GF-D8 (cell line): ENCODE measurements around the gene CAPRIN2.

ENCODE experiments used
- DNase-seq: peaks from one replicate; lab custom pipeline; 2025; lab: John Stamatoyannopoulos, UW

CAPRIN2 gene

DNA sequence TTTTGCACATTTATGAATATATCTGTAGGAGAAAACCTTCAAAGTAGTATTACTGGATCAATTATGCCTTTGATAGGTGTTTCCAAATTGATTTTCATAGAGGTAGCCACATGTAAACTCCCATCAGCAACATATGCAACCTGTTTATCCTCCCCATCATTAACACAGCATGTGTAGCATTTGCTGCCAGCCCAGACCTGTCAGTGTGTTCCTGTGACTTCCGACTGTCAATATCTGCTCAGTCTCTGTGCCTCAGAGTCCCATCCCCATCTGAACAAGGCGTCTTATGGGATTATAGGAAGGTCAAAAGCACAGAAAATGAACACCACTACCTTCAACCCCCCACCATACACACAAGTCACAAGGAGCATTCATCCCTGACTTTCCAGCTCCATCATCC is 9.5 kb upstream of the CAPRIN2 start:
- no peak for DNase-seq

GRCh38 chr12:30763053-30763452 is 8.3 kb upstream of the CAPRIN2 start:
- DNase-seq, result no peak

GRCh38 chr12:30761730-30762129 is 7.0 kb upstream of the CAPRIN2 start:
- no peak for DNase-seq

DNA sequence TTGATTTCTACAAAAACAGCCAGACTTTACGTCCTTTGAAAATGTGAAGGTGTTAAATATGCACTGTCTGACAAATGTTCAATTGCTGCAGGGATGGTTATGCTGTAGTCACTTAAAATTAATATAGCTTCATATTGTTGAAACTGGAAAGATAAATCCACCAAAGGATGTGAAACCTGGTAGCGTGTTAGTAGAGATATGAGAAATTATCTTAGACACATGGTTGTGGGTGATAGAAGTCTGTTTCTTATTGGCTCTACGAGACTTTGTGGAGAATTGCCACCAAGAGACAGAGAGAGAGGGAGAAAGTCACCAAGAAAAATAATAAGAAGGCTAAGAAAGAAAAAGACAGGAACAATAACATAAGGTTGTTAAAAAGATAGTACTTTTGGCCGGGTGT is 2.6 kb upstream of the CAPRIN2 start:
- no peak for DNase-seq

GRCh38 chr12:30756074-30756473 is 1.3 kb upstream of the CAPRIN2 start:
- DNase-seq, result no peak

GRCh38 chr12:30755395-30755762 is 628 bp upstream of the CAPRIN2 start:
- no peak for DNase-seq

DNA sequence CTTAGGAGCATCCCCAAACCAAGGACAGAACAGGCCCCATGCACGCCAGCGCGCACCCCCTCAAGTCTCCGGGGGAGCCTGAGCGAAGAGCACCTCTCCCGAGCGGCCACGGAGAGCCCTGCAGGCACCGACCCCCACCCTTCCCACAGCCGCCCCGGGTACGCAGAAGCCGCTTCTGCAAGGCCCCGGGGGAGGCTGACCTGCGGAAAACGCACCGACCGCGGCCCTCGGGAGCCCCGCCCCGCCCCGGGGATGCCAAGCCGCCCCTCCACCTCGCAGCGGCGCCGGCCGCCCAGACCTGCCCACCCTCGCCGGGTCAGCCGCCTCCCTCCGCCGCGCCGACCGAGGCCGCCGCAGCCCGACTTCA is 385 bp downstream of the CAPRIN2 start:
- DNase-seq, result no peak

DNA sequence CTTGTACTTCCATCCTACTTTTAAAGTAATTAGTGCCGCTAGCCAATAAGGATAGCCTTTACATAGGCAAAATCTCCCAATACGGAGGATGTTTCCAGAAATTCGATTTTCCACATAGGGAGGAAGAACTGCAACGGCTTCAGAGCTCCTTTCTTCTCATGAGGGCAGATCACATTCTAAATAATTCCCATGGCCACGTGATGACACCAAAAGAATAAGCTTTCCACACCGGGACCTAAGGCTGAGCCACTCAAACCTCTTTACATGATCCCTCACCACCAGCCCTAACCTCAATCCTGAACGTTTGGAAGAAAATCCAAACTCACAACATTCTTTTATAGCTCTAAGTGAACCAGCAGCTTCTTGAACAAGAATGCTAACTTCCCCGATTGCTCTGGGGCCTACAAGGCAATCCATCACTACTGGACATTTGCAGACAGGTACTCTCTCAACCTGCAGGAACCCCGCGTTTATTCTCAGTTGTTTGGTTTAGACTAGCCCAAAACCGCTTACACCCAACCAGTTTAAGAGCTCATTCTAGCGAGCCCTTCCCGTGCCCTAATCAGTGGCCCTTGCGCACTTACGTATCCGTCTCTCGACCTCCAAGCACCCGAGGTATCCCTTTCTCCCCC is 884 bp downstream of the CAPRIN2 start:
- DNase-seq, result no peak

GRCh38 chr12:30753233-30753632 is 1.5 kb downstream of the CAPRIN2 start:
- no peak for DNase-seq

DNA sequence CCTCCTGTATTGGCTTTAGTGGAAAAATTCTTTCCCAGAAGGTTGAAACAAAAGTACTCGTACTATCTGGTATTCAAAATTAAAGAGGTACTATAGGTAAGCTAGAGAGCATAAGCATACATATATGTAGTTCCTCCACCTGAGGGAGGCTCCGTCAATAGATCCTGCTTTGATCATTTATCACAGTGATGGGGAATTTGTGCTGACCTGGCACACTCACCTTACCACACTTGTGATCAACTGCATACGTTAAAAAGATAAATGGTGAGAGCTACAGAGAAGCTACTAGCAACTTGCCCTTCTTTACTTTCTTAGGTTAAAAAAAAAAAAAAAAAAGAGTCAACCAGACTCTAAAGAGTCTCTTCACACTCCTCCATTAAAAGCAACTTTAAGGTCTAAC is 2.5 kb downstream of the CAPRIN2 start:
- no peak for DNase-seq

DNA sequence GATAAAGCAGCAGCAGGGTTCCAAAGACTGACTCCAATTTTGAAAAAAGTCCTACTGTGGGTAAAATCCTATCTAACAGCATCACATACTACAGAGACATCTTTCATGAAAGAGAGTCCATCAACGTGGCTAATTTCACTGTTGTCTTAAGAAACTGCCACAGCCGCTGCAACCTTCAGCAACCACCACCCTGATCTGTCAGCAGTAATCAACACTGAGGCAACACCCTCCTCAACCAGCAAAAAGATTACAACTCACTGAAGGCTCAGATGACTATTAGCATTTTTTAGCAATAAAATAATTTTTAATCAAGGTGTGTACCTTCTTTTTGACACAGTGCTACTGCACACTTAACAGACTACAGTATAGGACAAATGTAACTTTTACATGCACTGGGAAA is 6.6 kb downstream of the CAPRIN2 start:
- DNase-seq, result no peak

GRCh38 chr12:30746190-30746589 is 8.6 kb downstream of the CAPRIN2 start:
- DNase-seq, result no peak

- DNase-seq, result no peak
Measured at GRCh38 chr12:30744321-30744720, 10.4 kb downstream of the CAPRIN2 start.

- DNase-seq, result no peak
Measured at GRCh38 chr12:30740274-30740673, 14.5 kb downstream of the CAPRIN2 start.

GRCh38 chr12:30739020-30739419 is 15.7 kb downstream of the CAPRIN2 start:
- DNase-seq, result no peak

- no peak for DNase-seq
Measured at GRCh38 chr12:30732954-30733637, 21.7 kb downstream of the CAPRIN2 start.

DNA sequence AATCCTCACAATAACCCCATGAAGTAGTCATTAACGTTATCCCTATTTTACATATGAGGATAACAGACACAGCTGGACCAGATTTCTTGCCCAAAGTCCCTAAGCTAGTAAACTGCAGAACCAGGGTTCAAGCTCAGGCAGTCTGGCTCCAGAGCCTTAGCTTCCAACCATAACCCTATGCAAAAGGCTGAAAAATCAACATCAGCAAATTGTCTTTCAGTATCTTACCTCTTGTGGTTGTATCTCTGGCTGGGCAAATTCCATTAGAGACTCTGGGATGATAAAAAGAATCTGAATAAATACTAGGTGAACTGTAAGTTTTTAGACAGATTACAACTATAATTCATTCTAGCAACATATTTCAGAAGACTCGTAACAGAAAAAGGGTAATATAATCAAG is 24.7 kb downstream of the CAPRIN2 start:
- DNase-seq, result no peak

- DNase-seq, result no peak
Measured at GRCh38 chr12:30729547-30729946, 25.2 kb downstream of the CAPRIN2 start.

DNA sequence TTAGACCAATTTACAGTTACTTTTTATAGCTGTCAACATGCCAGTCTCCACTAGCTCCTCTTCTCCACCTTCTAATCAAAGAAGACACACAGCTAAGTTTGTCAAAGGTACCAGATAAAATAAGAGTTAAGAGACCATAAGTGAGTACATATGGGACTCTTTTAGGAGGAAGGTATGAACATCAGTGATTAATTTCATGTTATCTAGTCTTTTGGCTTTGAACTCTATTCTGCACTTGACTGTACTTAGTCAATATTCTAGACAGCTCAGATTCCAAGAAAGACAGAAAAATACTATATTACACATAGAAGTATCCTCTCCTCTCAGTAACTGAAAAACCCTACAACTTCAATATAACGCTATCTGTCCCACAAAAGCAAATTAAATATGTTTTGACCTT is 28.1 kb downstream of the CAPRIN2 start:
- no peak for DNase-seq

- no peak for DNase-seq
Measured at GRCh38 chr12:30725739-30726138, 29.0 kb downstream of the CAPRIN2 start.

DNA sequence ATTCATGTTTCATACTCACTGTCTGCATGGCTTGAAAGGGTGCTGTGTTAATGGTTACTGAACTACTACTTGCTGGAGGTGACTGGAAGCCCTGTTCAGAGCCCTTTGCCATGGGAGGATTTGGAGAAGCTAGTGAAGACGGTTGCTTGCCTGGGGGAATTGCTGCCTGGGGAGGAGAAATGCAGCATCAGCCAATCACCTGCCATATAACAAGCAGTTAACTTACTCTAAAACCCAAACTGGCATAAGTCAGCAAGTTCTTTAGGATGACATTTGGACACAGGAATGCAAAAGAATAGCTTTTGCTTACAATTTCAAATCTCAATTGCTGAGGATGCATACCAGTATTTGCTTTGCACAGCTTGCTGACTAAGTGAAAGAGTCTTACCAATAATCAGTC is 35.7 kb downstream of the CAPRIN2 start:
- no peak for DNase-seq

- no peak for DNase-seq
Measured at GRCh38 chr12:30707613-30708342, 47.0 kb downstream of the CAPRIN2 start.

GRCh38 chr12:30706476-30706875 is 48.3 kb downstream of the CAPRIN2 start:
- no peak for DNase-seq

DNA sequence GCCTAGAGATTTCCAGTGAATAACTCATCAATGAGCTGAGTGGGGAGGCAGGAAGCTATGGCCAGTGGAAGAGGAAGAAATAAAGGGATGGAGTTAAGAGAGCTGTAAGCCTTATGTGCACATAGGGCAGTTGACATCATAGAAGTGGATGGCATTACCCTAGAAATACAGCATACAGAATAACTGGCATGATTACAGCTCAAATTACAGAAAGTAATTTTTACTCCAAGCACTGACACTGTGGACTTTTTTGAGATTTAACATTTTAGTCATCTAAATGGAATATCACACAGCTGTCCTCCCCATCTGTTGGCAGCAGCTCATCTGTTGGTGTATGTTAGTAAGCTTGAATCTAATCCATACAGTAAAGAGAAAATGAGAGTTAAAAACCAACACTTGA is 53.7 kb downstream of the CAPRIN2 start:
- no peak for DNase-seq
